RWPE2 (cell line): Measurements from ENCODE around the gene SOX9.

ENCODE experiments used
- ATAC-seq: fragments of 200-7000 bp; cut with Tn5 transposase; 3 replicates; pipeline ENCODE4 v1.9.1; 2021; ENCODE audit warnings: low read depth
- DNase-seq: peaks from one replicate; pipeline ENCODE4 v3.0.0-alpha.2; 2020; ENCODE audit warnings: low spot score
- H3K27ac ChIP-seq: fragments of 450-650 bp; 2 replicates; pipeline ENCODE4 v1.5.1; 2017; ENCODE audit warnings: mild to moderate bottlenecking; ENCODE audit not compliant: poor library complexity, severe bottlenecking
- H3K27me3 ChIP-seq: fragments of 250-450 bp; sonication (Bioruptor Pico); 2 replicates; pipeline ENCODE4 v1.5.1; 2021; ENCODE audit warnings: mild to moderate bottlenecking, moderate library complexity; ENCODE audit not compliant: insufficient read depth, poor library complexity, severe bottlenecking
- H3K36me3 ChIP-seq: fragments of 250-450 bp; sonication (Bioruptor Pico); 2 replicates; pipeline ENCODE4 v1.5.1; 2020; ENCODE audit warnings: low read depth, mild to moderate bottlenecking, moderate library complexity
- H3K4me1 ChIP-seq: fragments of 250-450 bp; sonication (Bioruptor Pico); 2 replicates; pipeline ENCODE4 v1.5.1; 2021; ENCODE audit warnings: mild to moderate bottlenecking, moderate library complexity; ENCODE audit not compliant: insufficient read depth, poor library complexity, severe bottlenecking
- H3K4me3 ChIP-seq: fragments of 250-450 bp; sonication (Bioruptor Pico); 2 replicates; pipeline ENCODE4 v1.5.1; 2021; ENCODE audit warnings: mild to moderate bottlenecking, moderate library complexity; ENCODE audit not compliant: severe bottlenecking
- H3K9me3 ChIP-seq: fragments of 250-450 bp; sonication (Bioruptor Pico); 2 replicates; pipeline ENCODE4 v1.5.1; 2021; ENCODE audit warnings: mild to moderate bottlenecking, moderate library complexity; ENCODE audit not compliant: severe bottlenecking
- TF ChIP-seq, protein P1 (sequence below): fragments of 450-650 bp; IDR thresholded peaks from one replicate; pipeline ENCODE4 v1.5.1; 2017; ENCODE audit warnings: mild to moderate bottlenecking, moderate library complexity; ENCODE audit not compliant: poor library complexity, severe bottlenecking

The SOX9 gene

DNA sequence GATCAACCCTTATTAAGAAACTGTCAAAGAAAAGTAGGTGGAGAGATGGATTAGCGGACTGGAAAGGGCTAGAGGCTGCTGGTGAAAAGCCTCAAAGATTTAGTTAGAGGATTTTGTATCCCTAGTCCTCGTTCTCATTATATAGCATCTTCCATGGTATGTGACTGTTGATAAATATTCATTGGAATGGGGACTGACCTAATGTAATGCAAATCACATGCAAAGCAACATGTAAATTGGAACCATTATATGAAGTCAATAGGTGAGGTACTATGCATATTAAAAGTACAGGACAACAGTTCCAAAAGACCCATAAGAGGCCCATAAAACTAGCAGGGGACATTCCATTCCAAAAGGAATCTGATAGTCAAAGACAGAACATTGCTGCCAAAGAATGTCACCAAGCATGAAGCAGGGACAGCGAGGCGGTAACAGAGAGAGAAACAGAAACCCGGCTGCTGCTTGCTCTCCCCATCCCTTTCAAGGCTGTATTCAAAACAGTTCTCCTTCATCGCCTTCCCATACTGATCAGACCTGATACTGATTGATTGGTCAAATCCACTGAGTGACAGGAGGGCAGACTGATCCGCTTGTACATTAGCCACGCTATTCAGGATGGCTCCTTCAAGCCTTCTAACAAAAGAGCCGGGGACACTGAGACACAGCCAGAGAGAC is 44.5 kb downstream of the SOX9 start:
- no peaks in the 10 kb centered on the region for H3K36me3 ChIP-seq
- H3K9me3 ChIP-seq = no peaks in the 10 kb centered on the region
- H3K27ac ChIP-seq = no peak overlapping the region
- TF ChIP-seq, protein P1, sequence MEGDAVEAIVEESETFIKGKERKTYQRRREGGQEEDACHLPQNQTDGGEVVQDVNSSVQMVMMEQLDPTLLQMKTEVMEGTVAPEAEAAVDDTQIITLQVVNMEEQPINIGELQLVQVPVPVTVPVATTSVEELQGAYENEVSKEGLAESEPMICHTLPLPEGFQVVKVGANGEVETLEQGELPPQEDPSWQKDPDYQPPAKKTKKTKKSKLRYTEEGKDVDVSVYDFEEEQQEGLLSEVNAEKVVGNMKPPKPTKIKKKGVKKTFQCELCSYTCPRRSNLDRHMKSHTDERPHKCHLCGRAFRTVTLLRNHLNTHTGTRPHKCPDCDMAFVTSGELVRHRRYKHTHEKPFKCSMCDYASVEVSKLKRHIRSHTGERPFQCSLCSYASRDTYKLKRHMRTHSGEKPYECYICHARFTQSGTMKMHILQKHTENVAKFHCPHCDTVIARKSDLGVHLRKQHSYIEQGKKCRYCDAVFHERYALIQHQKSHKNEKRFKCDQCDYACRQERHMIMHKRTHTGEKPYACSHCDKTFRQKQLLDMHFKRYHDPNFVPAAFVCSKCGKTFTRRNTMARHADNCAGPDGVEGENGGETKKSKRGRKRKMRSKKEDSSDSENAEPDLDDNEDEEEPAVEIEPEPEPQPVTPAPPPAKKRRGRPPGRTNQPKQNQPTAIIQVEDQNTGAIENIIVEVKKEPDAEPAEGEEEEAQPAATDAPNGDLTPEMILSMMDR = no peak
- ATAC-seq (no peak), DNase-seq (no peak)
- no peak overlapping the region for H3K4me3 ChIP-seq
- H3K27me3 ChIP-seq = no peaks in the 10 kb centered on the region
- no peaks in the 10 kb centered on the region for H3K4me1 ChIP-seq

DNA sequence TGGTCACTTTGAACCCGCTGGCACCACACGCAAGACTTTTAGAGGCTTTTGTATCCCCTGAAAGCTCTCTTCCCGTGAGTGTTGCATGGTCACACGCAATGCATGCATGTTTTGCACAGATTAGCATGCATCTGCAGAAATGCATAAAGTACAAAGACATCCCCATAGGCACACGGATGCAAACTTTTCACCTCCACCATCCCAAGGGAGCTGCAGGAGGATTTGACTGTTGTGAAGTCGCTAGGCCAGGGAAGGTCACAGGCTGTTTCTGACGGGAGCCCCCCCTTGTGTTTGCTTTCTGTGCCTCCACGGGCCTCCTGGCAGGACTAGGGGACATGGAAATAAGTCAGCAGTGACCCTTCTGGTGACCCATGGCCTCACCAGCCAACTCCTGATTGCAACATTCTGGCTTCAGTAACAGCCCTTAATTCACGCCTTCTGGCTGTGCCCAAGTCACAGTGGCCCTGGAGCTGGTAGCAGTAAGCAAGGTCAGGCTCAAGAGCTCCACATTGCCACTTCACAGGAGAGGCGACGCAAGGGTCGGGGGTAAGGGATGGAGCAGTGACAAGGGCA is 45.1 kb downstream of the SOX9 start:
- Histone ChIP-seq H3K4me1 (no peaks in the 10 kb centered on the region), H3K4me3 (no peak overlapping the region), H3K36me3 (no peaks in the 10 kb centered on the region), H3K9me3 (no peaks in the 10 kb centered on the region), H3K27me3 (no peaks in the 10 kb centered on the region), H3K27ac (no peak overlapping the region)
- DNase-seq (no peak), ATAC-seq (no peak)
- TF ChIP-seq, protein P1 = no peak

DNA sequence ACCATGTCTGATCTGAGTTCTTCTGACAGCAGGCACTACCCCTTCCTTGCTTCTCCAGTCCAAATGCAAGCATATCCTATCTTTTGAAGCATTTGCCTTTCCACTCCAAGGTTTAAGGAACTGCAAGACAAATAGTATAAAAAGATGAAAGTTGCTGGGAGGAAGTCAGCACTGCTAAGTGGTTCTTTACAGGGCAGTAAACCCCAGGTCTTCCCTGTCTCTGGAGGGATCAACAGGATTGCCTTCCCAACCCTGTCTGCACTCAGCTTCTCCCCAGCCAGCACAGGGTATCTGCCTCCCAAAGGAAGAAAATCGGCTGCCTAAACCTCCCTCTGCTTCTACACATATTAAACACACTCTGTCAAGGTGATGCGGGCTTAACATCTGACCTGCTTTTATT is 46.8 kb downstream of the SOX9 start:
- Histone ChIP-seq H3K4me3 (no peak overlapping the region), H3K27ac (no peak overlapping the region), H3K9me3 (no peaks in the 10 kb centered on the region), H3K27me3 (no peaks in the 10 kb centered on the region), H3K36me3 (no peaks in the 10 kb centered on the region), H3K4me1 (no peaks in the 10 kb centered on the region)
- TF ChIP-seq, protein P1 = no peak
- DNase-seq = no peak
- no peak for ATAC-seq

DNA sequence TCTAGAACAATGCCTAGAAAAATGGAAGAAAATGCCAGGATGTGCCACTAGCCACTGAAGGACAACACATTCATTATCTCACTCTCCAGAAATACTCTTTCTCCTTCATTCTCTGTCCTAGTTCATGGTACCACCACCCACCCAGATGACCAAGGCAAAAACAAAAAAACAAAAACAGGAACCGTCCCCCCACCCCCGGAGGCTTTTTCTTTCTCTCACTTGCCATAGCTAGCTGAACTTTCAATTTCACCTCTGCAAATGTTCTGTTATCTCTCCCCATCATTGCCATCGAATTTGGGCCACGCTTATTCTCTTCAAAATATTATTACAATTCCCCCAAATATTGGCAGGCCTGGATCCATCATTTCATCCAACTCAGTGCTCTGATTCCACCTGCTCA is 49.0 kb downstream of the SOX9 start:
- ATAC-seq (no peak), DNase-seq (no peak)
- H3K27me3 ChIP-seq = no peaks in the 10 kb centered on the region
- H3K27ac ChIP-seq = no peak overlapping the region
- H3K9me3 ChIP-seq = no peaks in the 10 kb centered on the region
- no peaks in the 10 kb centered on the region for H3K4me1 ChIP-seq
- TF ChIP-seq, protein P1 = no peak
- H3K36me3 ChIP-seq = no peaks in the 10 kb centered on the region
- H3K4me3 ChIP-seq = no peak overlapping the region
